Measurements from ENCODE around the gene IRF4.

DNA sequence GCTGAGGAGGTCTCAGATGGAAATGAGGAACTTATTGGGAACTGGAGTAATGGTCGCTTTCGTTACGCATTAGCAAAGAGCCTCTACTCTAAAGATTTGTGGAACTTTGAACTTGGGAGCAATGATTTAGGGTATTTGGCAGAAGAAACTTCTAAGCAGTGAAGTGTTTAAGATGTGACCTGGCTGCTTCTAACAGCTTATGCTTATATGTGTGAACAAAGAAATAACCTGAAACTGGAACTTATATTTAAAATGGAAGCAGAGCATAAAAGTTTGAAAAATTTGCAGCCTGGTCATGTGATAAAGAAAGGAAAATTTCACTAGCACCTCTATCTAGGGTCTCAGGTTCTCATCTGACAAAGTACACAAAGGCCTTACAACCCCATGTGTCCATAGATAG, 23.5 kb downstream of the IRF4 start:
- TF ChIP-seq YY1 (IDR thresholded peaks at IDR 0.05; ENCODE audit: insufficient read depth, insufficient read length) (no peak), SUZ12 (IDR thresholded peaks at IDR 0.05; ENCODE audit: extremely low read depth, insufficient read depth, insufficient read length) (no peak), ZNF274 (IDR thresholded peaks at IDR 0.05; ENCODE audit: low read depth, low read length) (no peak)
